HT-29 (cell line): ENCODE data around the gene SKIDA1. TPM values are rescaled to one million over a fixed set of nuclear protein-coding genes. Genes with fewer than 3 reads are reported as not detected.

Source experiments
- DNase-seq: peaks from one replicate; pipeline ENCODE4 v3.0.0-alpha.2; 2015; ENCODE audit warnings: low spot score
- total RNA-seq: library from RNA; depleted of rRNA; stranded (reverse); fragments of >200 nt; shearing (Covaris generic); gene quantifications from 2 replicates; pipeline ENCODE4 v1.2.3, GENCODE V29; 2014

SKIDA1 gene
- total RNA-seq, 1 experiment from 2014 or later = not detected

DNA sequence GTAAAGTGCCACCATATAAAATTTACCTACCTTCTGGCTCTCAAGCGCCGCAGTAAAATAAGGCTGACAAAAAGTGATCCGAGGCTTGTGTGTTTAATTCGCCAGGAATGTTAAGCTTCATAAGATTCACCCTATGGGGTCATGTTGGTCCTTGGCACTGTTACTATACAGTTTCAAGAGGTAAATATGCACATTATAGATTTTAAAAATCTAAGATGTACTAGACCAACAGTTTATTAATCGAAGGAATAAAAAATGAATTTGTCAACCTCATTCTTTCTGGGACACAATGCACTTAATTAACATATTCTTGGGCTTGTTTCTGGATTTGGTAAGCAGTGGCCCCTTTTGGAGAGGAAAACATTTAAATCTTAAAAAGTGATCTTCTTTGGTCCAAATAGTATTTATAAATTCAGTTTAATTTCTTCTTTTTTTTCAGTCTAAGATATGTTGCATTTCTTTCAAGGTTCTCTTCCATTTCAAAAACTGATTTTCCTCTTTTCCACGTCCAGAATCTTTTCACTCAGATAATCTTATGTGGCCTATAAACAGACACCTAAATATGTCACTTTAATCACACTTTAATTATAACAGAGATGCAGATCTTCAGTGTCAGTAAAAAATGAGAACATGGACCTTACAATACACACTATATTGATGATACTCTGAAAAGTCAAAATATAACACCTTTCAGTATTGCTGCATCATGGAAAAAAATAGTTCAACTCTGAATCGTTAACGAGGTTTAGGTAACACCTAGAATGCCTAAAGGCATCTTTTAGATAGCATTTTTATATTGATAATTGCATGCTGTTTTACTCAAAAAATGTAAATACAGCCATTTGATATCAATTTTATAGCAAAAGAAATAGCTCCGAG, 3.8 kb upstream of the SKIDA1 start:
- no peak for DNase-seq

DNA sequence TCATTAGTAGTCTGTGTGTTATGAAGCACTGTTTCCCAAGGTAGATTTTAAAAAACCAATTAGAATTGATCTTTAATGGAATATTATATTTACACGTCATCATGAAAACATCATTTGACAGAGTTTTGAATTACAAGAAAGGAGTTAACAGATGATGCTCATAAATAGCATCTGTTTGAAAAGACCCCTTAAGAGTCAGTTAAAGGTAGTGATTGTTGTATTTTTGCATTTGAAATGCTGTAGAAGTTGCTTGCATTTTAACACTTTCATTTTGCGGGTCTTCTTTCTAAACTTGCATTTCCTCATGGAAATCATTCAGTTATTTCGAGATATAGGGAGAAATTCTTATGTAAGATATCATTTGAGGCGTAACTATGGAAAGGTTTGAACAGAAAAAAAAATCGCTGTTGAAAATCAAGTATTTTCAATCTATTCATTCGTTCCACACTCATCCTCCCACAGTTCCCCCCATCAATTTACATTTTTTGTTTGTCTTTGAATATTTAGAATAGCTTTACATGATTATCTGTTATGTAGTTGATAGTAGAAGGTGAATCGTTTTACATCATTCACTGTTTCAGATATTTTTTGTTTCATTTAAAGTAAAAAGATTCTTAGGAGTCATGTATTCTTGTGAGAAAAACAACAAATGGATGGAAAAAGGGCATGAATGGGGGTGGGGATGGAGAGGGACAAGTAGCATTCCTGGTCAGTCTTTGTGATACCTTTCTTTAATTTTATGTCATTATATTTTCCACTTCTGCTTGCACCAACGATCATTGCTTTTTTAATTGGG, 3.0 kb upstream of the SKIDA1 start:
- no peak for DNase-seq

DNA sequence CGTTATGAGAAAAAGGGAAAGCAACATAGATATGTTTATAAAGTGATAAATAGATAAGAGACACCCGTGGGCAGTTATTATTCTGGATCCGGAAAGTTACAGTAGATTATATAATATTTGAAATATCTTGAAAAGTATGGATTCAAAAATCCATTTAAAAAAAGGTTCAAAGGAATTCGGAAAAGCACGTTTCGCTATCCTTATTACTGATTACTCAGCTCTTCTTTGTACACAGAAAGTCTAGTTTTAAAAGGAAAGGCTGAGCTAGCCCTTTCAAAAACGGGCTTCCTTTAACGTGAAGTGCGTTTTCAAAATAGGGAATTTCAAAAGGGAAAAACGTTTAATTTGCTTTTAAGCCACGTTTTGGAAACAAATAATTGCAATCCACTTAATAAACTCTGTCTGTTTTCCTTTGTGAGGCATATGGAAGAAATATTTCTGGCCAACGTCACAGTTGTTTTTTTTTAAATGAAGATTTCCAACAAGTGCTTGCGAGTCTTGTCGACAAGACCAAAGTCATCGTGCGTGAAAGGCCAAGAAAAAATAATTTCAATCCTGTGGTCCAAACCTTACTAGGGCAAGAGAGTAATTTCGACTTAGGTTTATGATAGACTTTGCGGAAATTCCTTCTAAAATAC, 2.2 kb upstream of the SKIDA1 start:
- DNase-seq = no peak

- peak; percentile 50 for DNase-seq
These were observed 1.5 kb upstream of the SKIDA1 start for GRCh38 chr10:21526860-21527597.

DNA sequence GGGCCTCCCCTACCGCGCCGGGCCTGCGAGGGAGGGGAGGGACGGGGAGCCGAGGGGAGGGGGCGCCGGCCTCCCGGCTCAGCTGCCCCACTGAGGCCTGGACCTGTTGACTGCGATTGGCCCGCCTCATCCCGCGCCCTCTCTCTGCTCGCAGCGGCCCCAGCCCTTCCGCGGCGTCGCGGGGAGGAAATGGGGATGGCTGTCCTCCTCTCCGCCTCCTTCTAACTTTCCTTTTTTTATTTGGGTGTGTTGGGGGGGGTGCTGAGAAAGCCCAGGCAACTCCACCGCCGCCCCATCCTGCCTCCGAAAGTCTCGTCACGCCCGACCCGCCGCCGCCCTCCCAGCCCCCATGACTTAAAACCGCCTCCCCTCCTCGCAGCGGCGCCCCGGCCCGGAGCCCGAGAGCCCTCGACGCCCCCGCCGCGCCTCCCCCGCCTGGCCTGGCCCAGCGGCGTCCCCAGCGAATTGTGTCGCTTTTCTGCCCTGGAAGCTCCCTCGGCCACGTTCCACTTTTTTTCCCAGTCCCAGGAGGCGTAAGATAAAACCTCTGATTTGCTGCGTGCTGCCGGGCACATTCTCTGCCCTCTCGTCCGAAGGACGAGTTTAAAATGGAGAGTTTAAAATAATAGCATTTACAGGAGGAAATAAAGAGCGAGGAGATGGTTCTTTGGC, 842 bp upstream of the SKIDA1 start:
- DNase-seq = peak; percentile 43

DNA sequence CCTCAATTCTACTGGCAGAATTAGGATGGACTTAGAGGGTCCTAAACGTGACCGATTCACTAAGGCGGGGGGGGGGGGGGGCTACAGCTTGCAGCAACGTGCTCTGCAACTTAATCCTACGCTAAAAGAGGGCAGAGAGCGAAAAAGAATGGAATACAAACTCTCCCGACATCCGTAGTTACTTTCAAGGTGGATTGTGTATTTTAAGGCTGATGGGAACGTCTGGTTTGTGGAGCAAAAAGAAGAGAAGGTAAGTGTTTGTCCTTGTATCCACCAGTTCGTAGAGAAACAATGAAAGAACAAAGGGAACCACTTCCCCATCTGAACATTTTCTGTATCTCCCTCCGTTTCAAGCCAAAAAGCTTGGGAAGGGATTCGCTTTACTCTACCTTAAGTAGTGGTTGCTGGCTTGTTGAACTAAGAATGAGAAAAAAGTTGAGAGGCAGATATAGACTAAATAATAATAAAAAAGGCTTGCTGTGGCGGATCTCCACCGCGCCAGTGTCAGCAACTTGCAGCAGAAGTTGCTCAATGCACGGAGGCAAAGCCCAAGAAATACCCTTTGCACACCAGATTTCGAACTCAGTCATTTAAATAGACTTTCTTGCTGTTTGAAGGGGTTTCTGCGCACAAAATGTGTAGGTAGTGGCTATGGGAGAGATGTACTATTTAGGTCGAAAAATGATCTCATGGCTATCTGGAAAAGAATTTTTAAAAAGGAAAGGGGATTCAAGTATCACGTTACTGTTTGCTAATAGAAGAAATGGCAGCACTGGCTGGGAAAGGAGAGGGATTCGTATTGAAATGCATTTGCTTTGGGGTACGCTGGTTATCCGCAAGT, 736 bp downstream of the SKIDA1 start:
- DNase-seq = no peak

- DNase-seq = no peak
These were observed 1.4 kb downstream of the SKIDA1 start for GRCh38 chr10:21524131-21524525.

GRCh38 chr10:21523557-21524008, 1.9 kb downstream of the SKIDA1 start:
- no peak for DNase-seq

DNA sequence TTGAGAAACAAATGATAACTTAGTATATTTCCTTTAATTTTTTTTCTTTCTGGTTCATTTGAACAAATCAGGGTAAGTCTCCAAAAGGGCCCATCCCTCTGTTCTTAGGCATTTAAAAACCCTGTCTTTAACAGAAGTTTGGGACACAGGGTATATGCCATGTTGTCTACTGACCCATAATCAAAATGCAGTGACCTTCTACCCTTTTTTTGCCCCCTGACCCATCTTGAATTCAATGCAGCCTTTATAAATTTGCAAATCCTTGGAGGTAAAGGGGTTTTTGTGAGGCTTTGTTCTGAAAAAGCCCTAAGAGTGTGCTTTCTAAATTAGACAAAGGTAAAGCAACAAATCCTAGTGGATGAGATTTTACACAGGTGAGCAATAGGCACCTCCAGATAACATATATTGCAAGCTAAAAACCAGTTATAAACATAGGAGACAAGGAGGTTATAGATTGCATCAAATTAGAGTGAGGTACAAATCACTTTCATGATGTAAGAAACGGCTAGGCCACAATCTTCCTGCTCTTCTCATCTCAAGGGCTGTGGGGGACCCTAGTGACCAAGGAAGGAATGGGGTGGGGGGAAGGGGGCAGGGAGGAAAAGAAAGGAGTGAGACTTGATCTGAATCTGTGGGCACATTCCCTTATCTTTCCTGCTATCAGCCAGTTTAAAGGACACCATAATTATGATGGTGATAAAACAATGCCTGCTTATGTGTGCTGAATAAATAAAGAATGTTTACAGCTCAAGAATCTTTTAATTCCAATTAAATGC, 2.7 kb downstream of the SKIDA1 start:
- DNase-seq = no peak

GRCh38 chr10:21521751-21522533, 3.5 kb downstream of the SKIDA1 start:
- DNase-seq = no peak

DNA sequence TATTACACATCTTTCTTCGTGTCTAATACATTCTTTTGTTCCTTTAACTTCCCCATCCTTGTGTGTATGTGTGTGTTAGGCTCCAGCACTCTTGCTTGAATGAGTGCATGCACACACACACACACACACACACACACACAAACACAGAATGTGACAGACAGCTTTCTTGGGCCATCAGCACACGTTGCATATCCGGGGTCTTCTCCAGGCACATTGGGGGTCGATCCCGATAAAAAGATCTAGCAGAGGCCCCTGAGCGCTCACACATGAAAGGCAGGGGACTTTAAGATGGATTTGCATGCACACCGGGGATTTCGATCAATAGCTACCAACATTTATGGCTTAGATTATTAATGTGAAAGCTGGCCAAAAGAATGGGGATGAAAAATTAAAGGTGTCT, 4.5 kb downstream of the SKIDA1 start:
- DNase-seq = no peak

- DNase-seq = no peak
These were observed 5.0 kb downstream of the SKIDA1 start for GRCh38 chr10:21520509-21520908.

- DNase-seq = no peak
These were observed 5.5 kb downstream of the SKIDA1 start for GRCh38 chr10:21519941-21520436.

GRCh38 chr10:21519397-21519933, 6.0 kb downstream of the SKIDA1 start:
- no peak for DNase-seq

- no peak for DNase-seq
These were observed 6.7 kb downstream of the SKIDA1 start for GRCh38 chr10:21518641-21519396.

DNA sequence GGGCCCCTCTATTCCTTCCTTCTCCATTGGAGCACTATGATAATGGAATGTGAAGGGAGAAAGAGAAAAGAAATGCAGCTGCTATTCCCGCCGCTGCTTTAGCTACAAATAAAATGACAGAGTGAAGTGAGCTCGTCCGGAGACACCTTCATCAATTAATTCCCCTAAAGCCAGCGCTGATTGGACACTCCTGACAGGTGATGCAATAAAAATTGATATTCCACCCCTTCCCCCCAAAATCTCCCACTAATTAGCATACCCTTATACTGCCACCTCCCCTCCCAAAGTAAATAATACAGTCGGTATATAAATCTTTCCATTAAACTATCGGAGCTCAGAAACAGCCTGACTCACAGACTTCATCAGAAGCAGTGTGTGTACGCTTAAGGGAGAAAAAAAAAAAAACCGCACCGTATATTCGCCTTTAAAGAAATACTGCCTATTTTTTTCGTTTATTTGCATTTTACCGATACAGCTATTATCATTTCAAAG, 7.3 kb downstream of the SKIDA1 start:
- no peak for DNase-seq
